GM12878 (cell line): Measurements from ENCODE around the gene ZNFX1.
A peak's percentile ranks its signal among the peaks of the same experiment; 100 is the strongest.

Experiments used
- EP300 ChIP-seq, 2 experiments: fragments of 150-350 bp in 1 of 2; IDR thresholded peaks; 2 replicates each; pipeline ENCODE4 v1.6.1; 2011 to 2012; ENCODE audit warnings: low read depth in 2 of 2, low read length in 2 of 2, borderline replicate concordance in 1 of 2, improper control_type of control experiment in 1 of 2, inconsistent platforms in 1 of 2; ENCODE audit not compliant: control insufficient read depth in 1 of 2
- FOS ChIP-seq: IDR thresholded peaks from 3 replicates; pipeline ENCODE4 v1.6.1; 2011; ENCODE audit warnings: borderline replicate concordance; ENCODE audit not compliant: insufficient read length; ENCODE audit errors: extremely low read depth
- RFX5 ChIP-seq: IDR thresholded peaks from 2 replicates; pipeline ENCODE4 v1.6.1; 2011; ENCODE audit warnings: low read depth, low read length, improper control_type of control experiment

DNA sequence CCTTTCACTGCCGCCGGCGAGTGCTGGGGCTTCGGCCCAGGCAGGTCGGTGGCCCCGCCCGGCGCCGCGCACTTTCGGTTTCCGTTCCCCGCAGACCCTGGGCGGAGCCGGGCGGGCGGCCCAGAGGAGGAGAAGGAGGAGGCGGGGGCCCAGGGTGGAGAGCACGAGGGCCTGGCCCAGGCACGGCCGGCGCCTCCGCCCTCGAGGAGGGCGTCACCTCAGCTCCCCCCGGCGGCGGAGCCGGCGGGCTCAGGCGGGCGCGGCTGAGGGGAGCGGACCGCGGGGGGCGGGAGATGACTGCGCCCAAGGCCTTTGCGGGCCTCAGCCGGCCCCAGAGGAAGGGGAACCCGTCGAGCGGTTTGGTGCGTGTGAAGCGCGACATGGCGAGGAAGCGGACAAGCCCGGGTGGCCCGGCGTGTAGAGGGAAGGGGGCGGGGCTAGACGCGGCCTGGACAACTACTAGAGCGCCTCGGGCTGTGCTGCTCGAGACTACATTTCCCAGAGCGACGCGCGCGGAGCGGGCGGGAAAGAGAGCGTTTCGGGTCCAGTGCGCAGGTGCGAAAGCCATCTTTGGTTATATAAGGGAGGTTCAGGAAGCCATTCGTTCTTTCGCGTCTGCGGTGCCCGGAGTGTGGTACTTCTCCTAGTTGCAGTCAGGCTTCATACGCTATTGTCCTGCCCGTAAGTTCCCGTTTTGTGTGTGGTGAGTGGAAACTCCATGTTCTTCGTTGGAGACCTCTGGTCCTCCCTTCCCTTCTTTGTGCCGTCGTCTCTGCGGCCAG is at the start of gene ZNFX1:
- TF ChIP-seq EP300 (IDR thresholded peaks at IDR 0.05; ENCODE audit: borderline replicate concordance in 1 of 2, control insufficient read depth in 1 of 2, low read depth in 2 of 2, low read length in 2 of 2) (0 out of 4 replicates have a peak, but pooled peaks of 1 of the 2 experiments have one; percentile 9), FOS (no peak), RFX5 (no peak; the same call in 1 of the 2 replicates)
